HCT116 (cell line): Measurements from ENCODE around the gene PLEKHG3. TPM values are rescaled to one million over a fixed set of nuclear protein-coding genes. Genes with fewer than 3 reads are reported as not detected.

Experiments used
- ATAC-seq: fragments of 200-7000 bp; cut with Tn5 transposase; 2 replicates; pipeline ENCODE4 v1.9.1; 2020; ENCODE audit warnings: mild to moderate bottlenecking, moderate library complexity
- BruUV-seq: library from RNA; stranded (reverse); fragments of 400-500 nt; replicated peaks from 2 replicates; lab custom pipeline; 2021; lab: Mats Ljungman, UMichigan
- CTCF ChIA-PET: fragments of 300-600 bp; sonication (Branson Sonifier 250); formaldehyde crosslinking; loops from one replicate; lab custom pipeline; 2021; ENCODE audit warnings: antibody characterized with exemption; lab: Charles Lee
- POLR2A ChIA-PET: fragments of 300-600, 350-600 bp; sonication (Branson Sonifier 250); formaldehyde crosslinking; loops from one replicate; lab custom pipeline; 2021; ENCODE audit warnings: antibody characterized with exemption; lab: Charles Lee
- RAD21 ChIA-PET, 2 experiments: fragments of 300-600 bp; sonication (Branson Sonifier 250); formaldehyde crosslinking; loops; one replicate each; lab custom pipeline; 2023; ENCODE audit warnings: low total read pairs in 2 of 2; ENCODE audit not compliant: uncharacterized antibody in 2 of 2, unreplicated experiment in 2 of 2, low non-redundant PET in 1 of 2; lab: Charles Lee
- DNase-seq: peaks from one replicate; pipeline ENCODE4 v3.0.0-alpha.2; 2010; ENCODE audit warnings: low read depth, low spot score
- H2AFZ ChIP-seq: fragments of 200-600 bp; shearing (Covaris generic), sonication (generic); 2 replicates; pipeline ENCODE4 v1.6.1; 2017; ENCODE audit warnings: low read depth, mixed run types, mixed read lengths, antibody characterized with exemption, low read length; ENCODE audit not compliant: poor library complexity, severe bottlenecking
- H3K27ac ChIP-seq: 2 replicates; pipeline ENCODE4 v1.5.1; 2012; ENCODE audit warnings: low read depth, low read length
- H3K27me3 ChIP-seq: fragments of 200-600 bp; sonication (generic); 2 replicates; pipeline ENCODE4 v1.6.1; 2016; ENCODE audit warnings: mixed run types, low read length, mixed read lengths; ENCODE audit not compliant: insufficient read depth
- H3K36me3 ChIP-seq, 2 experiments: fragments of 200-500 bp in 1 of 2; fragments of 200-600 bp in 1 of 2; sonication (Bioruptor generic) in 1 of 2; sonication (generic) in 1 of 2; 2 replicates each; pipeline versions ENCODE4 v1.5.1 to v1.6.1; 2014 to 2016; ENCODE audit warnings: low read length in 2 of 2, inconsistent platforms in 1 of 2, mixed read lengths in 1 of 2, mixed run types in 1 of 2; ENCODE audit not compliant: insufficient read depth in 2 of 2, control insufficient read depth in 1 of 2
- H3K4me1 ChIP-seq, 2 experiments: fragments of 200-600 bp in 1 of 2; sonication (generic) in 1 of 2; 2 replicates each; pipeline versions ENCODE4 v1.5.1 to v1.6.1; 2012 to 2017; ENCODE audit warnings: low read length in 2 of 2, inconsistent platforms in 1 of 2, mild to moderate bottlenecking in 1 of 2, mixed read lengths in 1 of 2, mixed run types in 1 of 2, moderate library complexity in 1 of 2; ENCODE audit not compliant: insufficient read depth in 2 of 2, control insufficient read depth in 1 of 2
- H3K4me2 ChIP-seq: fragments of 200-600 bp; sonication (generic); 2 replicates; pipeline ENCODE4 v1.6.1; 2017; ENCODE audit warnings: mixed run types, low read length, mixed read lengths
- H3K4me3 ChIP-seq, 2 experiments: fragments of 200-600 bp in 1 of 2; sonication (generic) in 1 of 2; replicated peaks in 1 of 2; 2 replicates each; pipeline ENCODE4 v1.5.1; 2011 to 2016; ENCODE audit warnings: low read length in 2 of 2, control low read depth in 1 of 2, low read depth in 1 of 2, mild to moderate bottlenecking in 1 of 2, mixed read lengths in 1 of 2, mixed run types in 1 of 2
- H3K79me2 ChIP-seq: fragments of 200-600 bp; sonication (generic); 2 replicates; pipeline ENCODE4 v1.6.1; 2017; ENCODE audit warnings: mild to moderate bottlenecking, mixed run types, low read length, moderate library complexity, mixed read lengths; ENCODE audit not compliant: insufficient read depth
- H3K9ac ChIP-seq: fragments of 200-600 bp; sonication (generic); 2 replicates; pipeline ENCODE4 v1.6.1; 2016; ENCODE audit warnings: low read length, mixed read lengths
- H3K9me2 ChIP-seq: fragments of 200-600 bp; sonication (generic), shearing (Covaris generic); 2 replicates; pipeline ENCODE4 v1.6.1; 2017; ENCODE audit warnings: mixed run types, mild to moderate bottlenecking, moderate library complexity; ENCODE audit not compliant: insufficient read depth
- H3K9me3 ChIP-seq, 2 experiments: fragments of 200-500 bp in 1 of 2; fragments of 200-600 bp in 1 of 2; sonication (Bioruptor generic) in 1 of 2; sonication (generic) in 1 of 2; 2 replicates each; pipeline ENCODE4 v1.6.1; 2014 to 2017; ENCODE audit warnings: low read length in 2 of 2, mixed read lengths in 2 of 2, inconsistent platforms in 1 of 2, low read depth in 1 of 2, mild to moderate bottlenecking in 1 of 2, mixed run types in 1 of 2, moderate library complexity in 1 of 2; ENCODE audit not compliant: control insufficient read depth in 1 of 2, insufficient read depth in 1 of 2
- H4K20me1 ChIP-seq: fragments of 200-600 bp; sonication (generic), shearing (Covaris generic); 2 replicates; pipeline ENCODE4 v1.6.1; 2017; ENCODE audit warnings: mixed run types, mild to moderate bottlenecking, moderate library complexity; ENCODE audit not compliant: insufficient read depth
- CBX3 ChIP-seq: IDR thresholded peaks from 2 replicates; pipeline ENCODE4 v1.6.1; 2012; ENCODE audit warnings: low read depth
- CEBPB ChIP-seq: IDR thresholded peaks from 2 replicates; pipeline ENCODE4 v1.6.1; 2012; ENCODE audit warnings: low read depth
- EGR1 ChIP-seq: IDR thresholded peaks from 2 replicates; pipeline ENCODE4 v1.6.1; 2012; ENCODE audit warnings: low read depth
- ELF1 ChIP-seq: IDR thresholded peaks from 2 replicates; pipeline ENCODE4 v1.6.1; 2012; ENCODE audit warnings: low read depth, borderline replicate concordance
- EZH2 ChIP-seq: fragments of 200-600 bp; sonication (generic); IDR thresholded peaks from 2 replicates; pipeline ENCODE4 v1.6.1; 2017; ENCODE audit warnings: antibody characterized with exemption, mixed run types
- POLR2A ChIP-seq: IDR thresholded peaks from 2 replicates; pipeline ENCODE4 v1.7.0; 2011; ENCODE audit warnings: borderline replicate concordance; ENCODE audit not compliant: insufficient read depth, insufficient read length; ENCODE audit errors: extremely low read depth
- RAD21 ChIP-seq: IDR thresholded peaks from 2 replicates; pipeline ENCODE4 v1.6.1; 2012; ENCODE audit warnings: low read depth, mild to moderate bottlenecking
- SIN3A ChIP-seq: IDR thresholded peaks from 2 replicates; pipeline ENCODE4 v1.6.1; 2012; ENCODE audit warnings: low read depth
- SRF ChIP-seq: IDR thresholded peaks from 2 replicates; pipeline ENCODE4 v1.6.1; 2012; ENCODE audit warnings: low read depth
- TCF7L2 ChIP-seq: IDR thresholded peaks from 2 replicates; pipeline ENCODE4 v1.7.0; 2011; ENCODE audit warnings: borderline replicate concordance, inconsistent platforms; ENCODE audit not compliant: insufficient read depth, insufficient read length; ENCODE audit errors: extremely low read depth
- YY1 ChIP-seq: IDR thresholded peaks from 2 replicates; pipeline ENCODE4 v1.6.1; 2011; ENCODE audit warnings: low read length, low read depth, moderate library complexity, mild to moderate bottlenecking; ENCODE audit not compliant: insufficient replicate concordance; ENCODE audit errors: extremely low read depth
- ZFX ChIP-seq: fragments of 450-650 bp; IDR thresholded peaks from 2 replicates; pipeline ENCODE4 v1.6.1; 2017
- ZNF274 ChIP-seq: fragments of 200-500 bp; sonication (Bioruptor generic); IDR thresholded peaks from 2 replicates; pipeline ENCODE4 v1.6.1; 2014; ENCODE audit warnings: mild to moderate bottlenecking, low read depth, low read length, inconsistent platforms
- intact Hi-C: fragments of 100-400 bp; cut with micrococcal nuclease; formaldehyde crosslinking; loops from 2 replicates; pipeline ENCODE4 v1.10.0; 2022
- total RNA-seq: library from RNA; stranded (reverse); gene quantifications from one replicate; pipeline ENCODE4 v1.2.1, GENCODE V29; 2021; ENCODE audit not compliant: unreplicated experiment
- TF ChIP-seq, protein P1 (sequence below), 3 experiments: fragments of 200-600 bp in 1 of 3; sonication (generic) in 1 of 3; IDR thresholded peaks in 2 of 3; conservative IDR thresholded peaks in 1 of 3; 2 replicates each; pipeline ENCODE4 v1.5.1; 2012 to 2017; ENCODE audit warnings: low read depth in 2 of 3, low read length in 2 of 3, antibody characterized with exemption in 1 of 3, borderline replicate concordance in 1 of 3, control low read depth in 1 of 3, mild to moderate bottlenecking in 1 of 3, mixed read lengths in 1 of 3, mixed run types in 1 of 3, moderate library complexity in 1 of 3; ENCODE audit not compliant: insufficient read depth in 1 of 3
- TF ChIP-seq, protein P2 (sequence below): IDR thresholded peaks from 2 replicates; pipeline ENCODE4 v1.6.1; 2012; ENCODE audit warnings: low read depth
- TF ChIP-seq, protein P3 (sequence below): IDR thresholded peaks from 2 replicates; pipeline ENCODE4 v1.6.1; 2012

Gene PLEKHG3
- total RNA-seq, 1 experiment from 2014 or later = 55.6 TPM

DNA sequence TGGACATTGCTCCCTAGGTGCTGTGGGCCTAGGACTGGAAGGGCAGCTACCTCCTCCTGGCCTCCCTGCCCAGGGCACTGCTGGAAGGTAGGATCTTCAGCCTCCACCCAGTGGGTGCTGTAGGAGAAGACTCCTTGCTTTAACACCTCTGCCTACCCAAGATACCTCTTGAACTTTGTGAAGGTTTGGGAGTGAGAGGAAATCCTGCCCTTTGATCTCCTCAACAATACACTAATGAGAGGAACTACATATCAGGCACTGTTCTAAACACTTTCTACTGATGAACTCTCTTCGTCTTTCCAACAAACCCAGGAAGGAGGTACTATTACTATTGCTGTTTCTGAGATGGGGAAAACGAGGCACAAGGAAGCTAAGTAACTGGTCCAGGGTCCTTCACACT is 66.9 kb downstream of the PLEKHG3 start:
- no peak overlapping the region for H2AFZ ChIP-seq
- CTCF ChIA-PET = no interaction called here
- peaks cover 5 to 14% of the 10 kb centered on the region in 2 experiments; a peak in 3 of 4 replicates for H3K4me1 ChIP-seq
- BruUV-seq = no TSS peak
- H3K27ac ChIP-seq = no peak overlapping the region
- H3K9me3 ChIP-seq = no peaks in the 10 kb centered on the region
- H3K4me3 ChIP-seq = no peak overlapping the region
- H3K36me3 ChIP-seq = no peaks in the 10 kb centered on the region
- no peaks in the 10 kb centered on the region for H3K27me3 ChIP-seq
- POLR2A ChIA-PET = no interaction called here
- RAD21 ChIA-PET = no interaction called here
- H3K9ac ChIP-seq = no peak overlapping the region
- TF ChIP-seq EGR1 (no peak), ZNF274 (no peak), SIN3A (no peak), ELF1 (no peak), CBX3 (no peak), EZH2 (no peak), YY1 (no peak), TCF7L2 (no peak), CEBPB (no peak), SRF (no peak), POLR2A (no peak), RAD21 (no peak), ZFX (no peak)
- TF ChIP-seq, protein P1, sequence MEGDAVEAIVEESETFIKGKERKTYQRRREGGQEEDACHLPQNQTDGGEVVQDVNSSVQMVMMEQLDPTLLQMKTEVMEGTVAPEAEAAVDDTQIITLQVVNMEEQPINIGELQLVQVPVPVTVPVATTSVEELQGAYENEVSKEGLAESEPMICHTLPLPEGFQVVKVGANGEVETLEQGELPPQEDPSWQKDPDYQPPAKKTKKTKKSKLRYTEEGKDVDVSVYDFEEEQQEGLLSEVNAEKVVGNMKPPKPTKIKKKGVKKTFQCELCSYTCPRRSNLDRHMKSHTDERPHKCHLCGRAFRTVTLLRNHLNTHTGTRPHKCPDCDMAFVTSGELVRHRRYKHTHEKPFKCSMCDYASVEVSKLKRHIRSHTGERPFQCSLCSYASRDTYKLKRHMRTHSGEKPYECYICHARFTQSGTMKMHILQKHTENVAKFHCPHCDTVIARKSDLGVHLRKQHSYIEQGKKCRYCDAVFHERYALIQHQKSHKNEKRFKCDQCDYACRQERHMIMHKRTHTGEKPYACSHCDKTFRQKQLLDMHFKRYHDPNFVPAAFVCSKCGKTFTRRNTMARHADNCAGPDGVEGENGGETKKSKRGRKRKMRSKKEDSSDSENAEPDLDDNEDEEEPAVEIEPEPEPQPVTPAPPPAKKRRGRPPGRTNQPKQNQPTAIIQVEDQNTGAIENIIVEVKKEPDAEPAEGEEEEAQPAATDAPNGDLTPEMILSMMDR (IDR thresholded peaks at IDR 0.05 in 2 of 3, conservative IDR thresholded peaks at IDR 0.05 in 1 of 3; ENCODE audit: borderline replicate concordance in 1 of 3, insufficient read depth in 1 of 3, low read depth in 2 of 3, low read length in 2 of 3) = no peak
- TF ChIP-seq, protein P2, sequence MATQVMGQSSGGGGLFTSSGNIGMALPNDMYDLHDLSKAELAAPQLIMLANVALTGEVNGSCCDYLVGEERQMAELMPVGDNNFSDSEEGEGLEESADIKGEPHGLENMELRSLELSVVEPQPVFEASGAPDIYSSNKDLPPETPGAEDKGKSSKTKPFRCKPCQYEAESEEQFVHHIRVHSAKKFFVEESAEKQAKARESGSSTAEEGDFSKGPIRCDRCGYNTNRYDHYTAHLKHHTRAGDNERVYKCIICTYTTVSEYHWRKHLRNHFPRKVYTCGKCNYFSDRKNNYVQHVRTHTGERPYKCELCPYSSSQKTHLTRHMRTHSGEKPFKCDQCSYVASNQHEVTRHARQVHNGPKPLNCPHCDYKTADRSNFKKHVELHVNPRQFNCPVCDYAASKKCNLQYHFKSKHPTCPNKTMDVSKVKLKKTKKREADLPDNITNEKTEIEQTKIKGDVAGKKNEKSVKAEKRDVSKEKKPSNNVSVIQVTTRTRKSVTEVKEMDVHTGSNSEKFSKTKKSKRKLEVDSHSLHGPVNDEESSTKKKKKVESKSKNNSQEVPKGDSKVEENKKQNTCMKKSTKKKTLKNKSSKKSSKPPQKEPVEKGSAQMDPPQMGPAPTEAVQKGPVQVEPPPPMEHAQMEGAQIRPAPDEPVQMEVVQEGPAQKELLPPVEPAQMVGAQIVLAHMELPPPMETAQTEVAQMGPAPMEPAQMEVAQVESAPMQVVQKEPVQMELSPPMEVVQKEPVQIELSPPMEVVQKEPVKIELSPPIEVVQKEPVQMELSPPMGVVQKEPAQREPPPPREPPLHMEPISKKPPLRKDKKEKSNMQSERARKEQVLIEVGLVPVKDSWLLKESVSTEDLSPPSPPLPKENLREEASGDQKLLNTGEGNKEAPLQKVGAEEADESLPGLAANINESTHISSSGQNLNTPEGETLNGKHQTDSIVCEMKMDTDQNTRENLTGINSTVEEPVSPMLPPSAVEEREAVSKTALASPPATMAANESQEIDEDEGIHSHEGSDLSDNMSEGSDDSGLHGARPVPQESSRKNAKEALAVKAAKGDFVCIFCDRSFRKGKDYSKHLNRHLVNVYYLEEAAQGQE = no peak
- TF ChIP-seq, protein P3, sequence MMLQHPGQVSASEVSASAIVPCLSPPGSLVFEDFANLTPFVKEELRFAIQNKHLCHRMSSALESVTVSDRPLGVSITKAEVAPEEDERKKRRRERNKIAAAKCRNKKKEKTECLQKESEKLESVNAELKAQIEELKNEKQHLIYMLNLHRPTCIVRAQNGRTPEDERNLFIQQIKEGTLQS = no peak
- intact Hi-C loops = no loop called here
- H3K4me2 ChIP-seq = no peak overlapping the region
- H3K9me2 ChIP-seq = no peaks in the 10 kb centered on the region
- ATAC-seq (no peak), DNase-seq (no peak)
- no peaks in the 10 kb centered on the region for H4K20me1 ChIP-seq
- H3K79me2 ChIP-seq = no peaks in the 10 kb centered on the region
